Astrocyte of the cerebellum (primary cell): ENCODE results near the gene RABAC1.

Experiments
- DNase-seq: peaks from one replicate; pipeline ENCODE4 v3.0.0-alpha.2; 2011; ENCODE audit warnings: low read depth
- H3K4me3 ChIP-seq: 2 replicates; pipeline ENCODE4 v1.5.1; 2011; ENCODE audit warnings: mild to moderate bottlenecking, low read depth, low read length, moderate library complexity
- CTCF ChIP-seq: IDR thresholded peaks from 2 replicates; pipeline ENCODE4 v1.5.1; 2012; ENCODE audit warnings: low read length, low read depth, moderate library complexity, mild to moderate bottlenecking; ENCODE audit errors: missing control alignments
- in situ Hi-C: cut with HindIII; loops from 2 replicates; pipeline ENCODE4 v1.10.0; 2017; ENCODE audit warnings: low sequenced_read_pairs

The RABAC1 gene

GRCh38 chr19:41924151-41925145 is 34.7 kb downstream of the RABAC1 start:
- TF ChIP-seq CTCF, result no peak
- in situ Hi-C loops, result no loop called here
- DNase-seq, result no peak
- no peak overlapping the region for H3K4me3 ChIP-seq

- in situ Hi-C loops, result no loop called here
Observed at GRCh38 chr19:41923045-41923788, 35.9 kb downstream of the RABAC1 start.

GRCh38 chr19:41922585-41922984 is 36.5 kb downstream of the RABAC1 start:
- no peak overlapping the region for H3K4me3 ChIP-seq
- in situ Hi-C loops, result no loop called here
- no peak for TF ChIP-seq CTCF
- DNase-seq, result no peak

More at GRCh38 chr19:41923045-41923788, 35.9 kb downstream of the RABAC1 start:
- DNase-seq, result no peak
- TF ChIP-seq CTCF, result no peak
- no peak overlapping the region for H3K4me3 ChIP-seq

- no peak for DNase-seq
- no peak overlapping the region for H3K4me3 ChIP-seq
- TF ChIP-seq CTCF, result no peak
- in situ Hi-C loops, result no loop called here
Observed at GRCh38 chr19:41921577-41922576, 37.2 kb downstream of the RABAC1 start.

- no peak for DNase-seq
- no peak overlapping the region for H3K4me3 ChIP-seq
- no peak for TF ChIP-seq CTCF
- in situ Hi-C loops, result no loop called here
Observed at GRCh38 chr19:41920882-41921576, 38.1 kb downstream of the RABAC1 start.
